ENCODE results near the gene FXYD3.
A peak's percentile ranks its signal among the peaks of the same experiment; 100 is the strongest.
"Not testable (repeated sequence)": the region's sequence is repeated elsewhere in the genome, so short reads cannot be mapped to it uniquely, and the experiment has no call there.

FXYD3 gene

DNA sequence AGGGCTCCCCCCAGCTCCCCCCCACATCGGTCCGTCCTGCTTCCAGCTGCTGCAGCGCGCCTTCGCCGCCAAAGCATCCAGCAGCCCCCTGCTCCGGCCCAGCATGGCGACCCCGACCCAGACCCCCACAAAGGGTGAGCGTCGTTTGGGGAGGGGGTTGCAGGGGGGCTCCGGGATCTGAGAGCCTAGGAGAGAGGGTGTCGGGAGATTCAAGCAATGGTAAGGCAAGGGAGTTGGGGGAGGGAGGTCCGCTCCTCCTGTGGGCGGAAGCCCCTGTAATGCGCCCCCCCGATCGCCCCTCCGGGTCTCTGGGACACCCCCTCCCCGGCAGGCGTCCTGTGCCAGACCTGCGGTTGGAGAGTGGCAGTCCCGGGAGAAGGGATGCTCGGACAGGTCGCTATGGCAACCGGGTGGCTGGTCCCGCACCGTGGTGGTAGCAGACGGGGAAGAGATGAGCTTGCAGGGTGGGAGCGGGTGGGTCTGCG, 27.6 kb downstream of the FXYD3 start, which contains the start of gene FXYD7:
Gene FXYD7 (plus strand): TSS at position 25 of the 485 bp plus-strand sequence. CDS start 79 bp downstream, at position 104.
- DNase-seq = no peak

DNA sequence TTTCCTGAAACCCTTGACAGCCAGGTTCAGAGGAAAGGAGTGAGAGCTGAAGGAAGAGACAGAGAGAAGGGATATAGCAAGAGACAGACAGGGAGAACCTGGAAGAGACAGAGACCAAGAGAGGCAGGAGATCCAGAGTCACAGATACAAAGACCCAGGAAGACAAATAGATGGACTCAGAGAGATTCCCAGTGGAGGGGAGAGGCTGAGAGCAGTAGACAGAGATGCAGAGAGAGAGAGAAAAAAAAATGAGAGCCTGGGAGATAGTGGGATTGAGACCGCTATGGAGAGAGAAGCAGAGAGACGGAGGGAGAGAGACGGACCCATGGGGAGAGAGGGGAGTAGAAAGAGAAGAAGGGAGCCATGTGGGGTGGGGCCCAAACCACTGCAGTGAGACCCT, 28.2 kb downstream of the FXYD3 start:
- DNase-seq = no peak

GRCh38 chr19:35144259-35144599, 28.6 kb downstream of the FXYD3 start:
- no peak for DNase-seq

- DNase-seq = no peak
Observed at GRCh38 chr19:35144600-35145436, 29.2 kb downstream of the FXYD3 start.

DNA sequence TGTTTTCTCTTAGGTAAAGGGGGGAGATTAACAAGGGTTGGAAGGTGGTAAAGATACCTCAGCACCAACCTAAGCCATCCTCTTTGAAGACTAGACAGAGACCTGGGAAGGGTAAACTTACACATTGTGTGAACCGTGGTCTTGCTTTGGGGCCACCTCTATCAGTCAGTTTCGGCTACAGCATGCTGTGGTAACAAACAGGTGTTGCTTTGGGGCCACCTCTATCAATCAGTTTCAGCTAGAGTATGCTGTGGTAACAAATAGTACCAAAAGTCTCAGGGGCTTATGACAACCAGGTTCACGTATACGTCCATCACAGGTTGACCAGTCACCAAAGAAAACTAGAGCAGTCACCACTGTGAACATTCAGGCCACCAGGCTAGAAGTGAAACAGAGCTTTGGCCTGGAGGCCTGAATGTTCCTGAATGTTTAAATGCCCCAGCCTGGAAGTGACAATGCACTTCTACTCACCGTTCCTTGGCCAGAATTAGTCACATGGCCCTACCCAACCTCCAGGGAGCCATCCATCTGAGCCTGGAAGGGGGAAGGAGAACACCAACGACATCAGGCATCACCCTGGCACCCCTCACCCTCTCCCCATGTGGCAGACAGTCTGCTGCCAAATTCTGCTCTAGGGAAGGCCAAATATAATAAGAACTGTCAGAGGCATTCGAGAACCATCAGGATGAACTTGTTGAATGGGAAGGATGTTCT, 31.3 kb downstream of the FXYD3 start:
- peak; percentile 40 to 43 (median 42) for DNase-seq

- no peak for DNase-seq
Observed at GRCh38 chr19:35149463-35149862, 33.8 kb downstream of the FXYD3 start.

- no peak for DNase-seq
Observed at GRCh38 chr19:35150445-35150844, 34.8 kb downstream of the FXYD3 start.

- DNase-seq = no peak
Observed at GRCh38 chr19:35151273-35152065, 35.8 kb downstream of the FXYD3 start.

DNA sequence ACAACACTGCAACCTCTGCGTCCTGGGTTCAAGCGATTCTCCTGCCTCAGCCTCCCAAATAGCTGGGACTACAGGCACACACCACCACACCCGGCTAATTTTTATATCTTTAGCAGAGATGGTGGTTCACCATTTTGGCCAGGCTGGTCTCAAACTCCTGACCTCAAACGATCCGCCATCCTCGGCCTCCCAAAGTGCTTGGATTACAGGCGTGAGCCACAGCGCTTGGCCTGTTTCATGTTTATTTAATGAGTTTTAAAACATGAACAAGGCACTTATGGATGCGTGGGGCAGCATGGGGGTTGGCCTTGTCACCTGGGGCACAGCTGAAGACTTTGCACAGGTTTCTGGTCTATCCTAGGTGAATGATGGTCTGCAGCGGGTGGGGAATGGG, 37.5 kb downstream of the FXYD3 start:
- DNase-seq = not testable (repeated sequence)

DNA sequence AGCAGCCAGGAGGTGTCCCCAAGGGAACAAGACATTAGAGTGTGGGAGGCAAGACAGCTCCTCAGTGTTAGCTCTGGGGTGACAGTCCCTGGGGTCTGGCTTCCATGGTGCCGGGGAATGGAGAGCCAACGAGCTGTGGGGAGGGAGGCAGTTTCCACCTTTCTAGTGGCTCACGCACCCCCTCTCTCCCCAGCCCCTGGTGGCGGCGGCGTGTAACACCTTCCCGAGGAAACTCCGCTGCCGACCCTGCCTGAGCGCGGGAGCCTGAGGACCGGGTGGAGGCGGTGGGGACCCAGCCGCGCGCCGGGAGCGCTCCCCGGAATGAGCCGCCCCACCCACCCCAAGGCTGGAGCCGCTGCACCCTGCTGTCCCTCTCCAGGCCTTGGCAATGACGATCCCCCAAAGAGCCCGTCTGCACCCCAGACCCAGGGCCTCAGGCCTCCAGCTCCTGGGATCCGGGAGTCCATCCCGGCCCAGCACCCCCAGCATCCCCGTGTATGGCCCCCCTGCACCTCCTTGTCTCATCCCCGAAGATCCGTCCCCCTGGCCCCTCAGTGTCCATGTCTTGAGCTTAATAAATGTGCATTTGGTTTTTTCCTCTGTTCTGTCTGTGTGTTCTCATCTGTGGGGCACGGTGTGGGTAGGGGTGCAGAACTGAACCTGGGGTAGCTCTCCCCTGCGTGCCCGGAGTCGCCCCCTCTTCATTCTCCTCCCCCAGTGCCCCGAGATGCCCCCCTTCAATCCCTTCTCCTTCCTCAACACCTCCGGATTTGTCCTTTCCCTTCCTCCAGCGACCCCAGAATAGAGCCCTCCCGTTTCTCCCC, 38.3 kb downstream of the FXYD3 start:
- peak; percentile 39 to 71 (median 43) for DNase-seq

DNA sequence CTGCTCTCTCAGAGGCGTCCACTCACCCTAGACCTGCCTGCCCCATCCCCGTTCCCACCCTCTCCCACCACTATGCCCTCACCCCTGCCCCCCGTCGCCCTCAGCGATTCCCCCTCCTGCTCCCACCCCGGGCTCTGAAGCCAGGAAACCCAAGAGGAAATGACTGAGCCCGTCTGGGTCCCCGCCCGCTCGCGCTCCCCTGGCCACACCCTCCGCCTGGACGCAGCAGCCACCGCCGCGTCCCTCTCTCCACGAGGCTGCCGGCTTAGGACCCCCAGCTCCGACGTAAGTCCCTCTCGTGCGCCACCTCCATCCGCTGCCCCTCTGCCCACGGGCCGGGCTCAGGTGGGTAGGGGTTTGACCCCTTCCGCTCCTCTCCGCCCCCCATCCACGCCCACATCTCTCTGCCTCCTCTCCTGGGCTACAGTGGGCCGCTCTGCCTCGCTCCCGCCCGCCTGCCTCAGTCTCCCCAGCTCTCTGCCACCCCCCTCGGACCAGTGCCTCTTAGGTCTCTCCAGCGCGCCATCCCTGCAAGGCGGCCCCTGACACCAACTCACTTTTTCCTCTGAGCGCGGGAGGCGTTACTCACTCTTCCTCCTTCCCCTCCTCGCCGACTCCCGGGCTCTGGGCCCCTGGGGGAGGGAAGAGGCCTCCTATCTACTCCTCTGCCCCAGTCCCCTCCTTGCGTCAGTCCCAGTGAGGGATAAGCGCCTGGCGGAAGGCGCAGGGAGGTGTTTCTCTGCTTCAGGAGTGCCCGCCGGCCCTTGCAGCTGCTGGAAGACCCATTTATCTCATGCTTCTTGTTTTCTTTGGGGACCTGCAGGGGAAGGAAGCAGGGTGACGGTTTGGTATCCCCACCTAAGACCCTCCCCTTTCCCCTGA, 39.1 kb downstream of the FXYD3 start, which contains the start of gene FXYD5:
Gene FXYD5 (plus strand): TSS at position 211 of the 882 bp plus-strand sequence. CDS start 816 bp downstream, outside the sequence.
- peak; percentile 87 to 94 (median 92) for DNase-seq

DNA sequence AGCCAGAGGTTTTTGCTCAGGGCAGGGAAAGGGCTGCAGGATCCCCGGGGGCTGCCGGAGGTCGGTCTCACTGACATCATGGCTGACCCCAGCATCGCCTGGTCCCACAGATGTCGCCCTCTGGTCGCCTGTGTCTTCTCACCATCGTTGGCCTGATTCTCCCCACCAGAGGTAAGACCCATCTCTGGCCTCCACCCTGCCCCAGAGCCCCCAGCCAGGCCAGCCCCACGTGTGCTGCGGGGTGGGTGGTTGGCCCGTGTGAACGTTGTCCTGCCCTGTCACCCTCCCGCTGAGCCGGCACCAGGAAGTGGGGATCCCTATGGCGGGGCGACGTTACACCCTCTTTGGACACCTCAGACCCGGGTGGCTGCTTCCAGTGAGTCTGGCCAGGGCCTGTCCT, 39.8 kb downstream of the FXYD3 start:
- peak; percentile 41 to 61 (median 41) for DNase-seq

DNA sequence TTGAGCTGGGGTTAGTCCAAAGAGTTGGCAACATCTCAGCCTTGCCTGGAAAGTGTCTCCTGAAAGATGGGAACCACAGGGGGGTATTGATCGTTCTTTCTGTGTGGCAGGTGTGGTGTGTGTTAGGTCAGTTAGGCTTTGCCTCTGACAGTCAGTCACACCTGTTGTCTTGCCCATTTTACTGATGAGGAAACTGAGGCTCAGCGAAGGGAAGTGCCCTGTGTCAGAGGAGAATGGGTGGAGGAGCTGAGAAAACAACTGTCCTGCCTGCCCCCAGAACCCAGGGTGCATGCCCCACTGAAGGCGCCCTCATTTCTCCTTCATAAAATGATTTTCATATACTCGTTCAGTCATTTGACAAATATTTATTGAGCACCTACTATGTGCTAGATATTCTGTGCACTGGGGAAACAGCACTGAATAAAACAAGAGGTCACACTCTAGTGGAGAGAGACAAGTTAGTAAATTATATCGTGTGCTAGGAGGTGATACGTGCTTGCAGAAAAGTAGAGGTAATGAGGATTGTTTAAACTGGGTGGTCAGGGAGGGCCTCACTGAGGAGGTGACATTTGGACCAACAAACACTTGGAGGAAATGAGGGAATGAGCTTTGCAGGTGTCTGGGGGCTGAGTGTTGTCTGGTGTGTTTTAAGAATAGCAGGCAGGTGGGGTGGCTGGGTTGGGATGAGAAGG, 40.5 kb downstream of the FXYD3 start:
- no peak for DNase-seq

GRCh38 chr19:35156673-35157014, 41.0 kb downstream of the FXYD3 start:
- DNase-seq = no peak

- no peak for DNase-seq
Observed at GRCh38 chr19:35157431-35157830, 41.8 kb downstream of the FXYD3 start.

DNA sequence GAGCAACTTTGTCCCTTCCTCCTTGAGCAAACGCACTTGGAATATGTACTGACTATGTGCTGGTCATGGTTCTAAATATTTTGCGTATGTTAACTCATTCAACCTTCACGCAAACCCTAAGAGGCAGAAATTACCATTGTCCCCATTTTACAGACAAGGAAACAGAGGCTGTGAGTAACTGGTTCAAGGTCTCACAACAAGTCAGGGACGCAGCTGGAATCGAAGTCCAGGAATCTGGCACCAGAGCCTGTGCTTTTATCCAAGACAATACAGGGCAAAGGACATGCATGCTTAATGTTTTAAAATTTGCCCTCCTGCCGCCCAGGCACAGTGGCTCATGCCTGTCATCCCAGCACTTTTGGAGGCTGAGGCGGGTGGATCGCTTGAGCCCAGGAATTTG, 44.0 kb downstream of the FXYD3 start:
- DNase-seq = no peak

GRCh38 chr19:35160629-35161433, 45.2 kb downstream of the FXYD3 start:
- DNase-seq = no peak

DNA sequence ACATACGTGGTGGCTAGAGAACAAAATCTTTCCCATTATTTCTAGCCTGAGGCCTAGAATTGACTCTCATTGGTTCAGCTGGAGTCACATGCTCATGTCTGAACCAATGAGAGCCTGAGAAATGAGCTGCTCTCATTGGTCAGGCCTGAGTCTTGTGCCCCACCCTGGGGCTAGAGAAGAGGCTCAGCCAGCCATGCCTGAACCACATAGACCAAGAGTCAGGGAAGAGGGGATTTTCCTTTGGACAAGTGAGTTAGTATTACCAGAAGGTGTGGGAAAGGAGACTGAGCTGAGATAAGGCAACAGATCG, 45.8 kb downstream of the FXYD3 start:
- no peak for DNase-seq

- DNase-seq = no peak
Observed at GRCh38 chr19:35162471-35163326, 47.1 kb downstream of the FXYD3 start.
